Muscle of leg (tissue), 11 donors: ENCODE measurements around the gene NANOS2. TPM values are rescaled to one million over a fixed set of nuclear protein-coding genes. Genes with fewer than 3 reads are reported as not detected.
A peak's percentile ranks its signal among the peaks of the same experiment; 100 is the strongest.

Experiments
- DNase-seq: peaks from one replicate; pipeline ENCODE4 v3.0.0; 2013
- H3K27ac ChIP-seq: one replicate; pipeline ENCODE4 v1.5.1; 2013; ENCODE audit warnings: mild to moderate bottlenecking, low read length, control low read depth
- H3K27me3 ChIP-seq: one replicate; pipeline ENCODE4 v1.6.1; 2013; ENCODE audit warnings: low read length; ENCODE audit not compliant: control insufficient read depth, insufficient read depth
- H3K36me3 ChIP-seq: one replicate; pipeline ENCODE4 v1.6.1; 2013; ENCODE audit warnings: low read length; ENCODE audit not compliant: control insufficient read depth, insufficient read depth
- H3K4me1 ChIP-seq: one replicate; pipeline ENCODE4 v1.6.1; 2013; ENCODE audit warnings: low read length; ENCODE audit not compliant: control insufficient read depth, insufficient read depth
- H3K4me3 ChIP-seq: one replicate; pipeline ENCODE4 v1.5.1; 2013; ENCODE audit warnings: low read length, control low read depth
- H3K9me3 ChIP-seq: replicated peaks from 2 replicates; pipeline ENCODE4 v1.6.1; 2013; ENCODE audit warnings: low read depth, low read length; ENCODE audit not compliant: control insufficient read depth
- WGBS: methylation state at CpG from one replicate; pipeline ENCODE4 v1.1.5; 2013; ENCODE audit warnings: missing lambda C conversion rate; ENCODE audit not compliant: insufficient coverage; 5-methylcytosine and 5-hydroxymethylcytosine counted together
- polyA plus RNA-seq, 8 donors: library from polyadenylated mRNA; unstranded; fragments of 120-200 nt; gene quantifications; one replicate each; pipeline versions ENCODE4 v1.2.1 to v1.2.3, GENCODE V29; 2013; ENCODE audit warnings: inconsistent platforms in 1 of 8, low replicate concordance in 1 of 8; ENCODE audit not compliant: insufficient read length in 8 of 8, insufficient read depth in 1 of 8
- total RNA-seq: library from RNA; stranded (reverse); fragments of 120-200 nt; gene quantifications from one replicate; pipeline ENCODE4 v1.2.4, GENCODE V29; 2013

Gene NANOS2
- total and polyA plus RNA-seq, 9 donors, result not detected

GRCh38 chr19:45952686-45953505 is 38.3 kb upstream of the NANOS2 start:
- DNase-seq, result peak; percentile 71
- no peak overlapping the region for H3K27ac ChIP-seq
- no peaks in the 10 kb centered on the region for H3K9me3 ChIP-seq
- peaks cover 6% of the 10 kb centered on the region for H3K4me1 ChIP-seq
- H3K4me3 ChIP-seq, result no peak overlapping the region
- WGBS, result 2% methylated on average over 25 of the region's 43 CpGs
- H3K27me3 ChIP-seq, result peaks cover 3% of the 10 kb centered on the region
- no peaks in the 10 kb centered on the region for H3K36me3 ChIP-seq

- Histone ChIP-seq H3K4me1 (peaks cover 6% of the 10 kb centered on the region), H3K27ac (no peak overlapping the region), H3K36me3 (no peaks in the 10 kb centered on the region), H3K27me3 (peaks cover 3% of the 10 kb centered on the region), H3K4me3 (no peak overlapping the region), H3K9me3 (no peaks in the 10 kb centered on the region)
- WGBS, result 0% methylated on average over 1 of the region's 8 CpGs
- DNase-seq, result no peak
Measured at GRCh38 chr19:45952341-45952685, 37.7 kb upstream of the NANOS2 start.

- no peaks in the 10 kb centered on the region for H3K27me3 ChIP-seq
Measured at GRCh38 chr19:45947926-45948325, 33.3 kb upstream of the NANOS2 start.

GRCh38 chr19:45940515-45940805 is 25.9 kb upstream of the NANOS2 start:
- Histone ChIP-seq H3K27me3 (peaks cover 55% of the 10 kb centered on the region), H3K27ac (no peak overlapping the region), H3K4me1 (no peaks in the 10 kb centered on the region), H3K4me3 (no peak overlapping the region), H3K9me3 (no peaks in the 10 kb centered on the region), H3K36me3 (no peaks in the 10 kb centered on the region)
- DNase-seq, result no peak
- 36% methylated on average over 32 of the region's 32 CpGs for WGBS

More at GRCh38 chr19:45947926-45948325, 33.3 kb upstream of the NANOS2 start:
- no peak for DNase-seq
- Histone ChIP-seq H3K36me3 (no peaks in the 10 kb centered on the region), H3K9me3 (no peaks in the 10 kb centered on the region), H3K4me1 (peaks cover 3% of the 10 kb centered on the region), H3K4me3 (no peak overlapping the region), H3K27ac (no peak overlapping the region)
- no CpG with 5 or more reads among the region's 1 CpG for WGBS

GRCh38 chr19:45939792-45940514 is 25.4 kb upstream of the NANOS2 start:
- Histone ChIP-seq H3K27me3 (peaks cover 59% of the 10 kb centered on the region), H3K27ac (no peak overlapping the region)

GRCh38 chr19:45938733-45939319 is 24.2 kb upstream of the NANOS2 start:
- peaks cover 67% of the 10 kb centered on the region for H3K27me3 ChIP-seq
- no peaks in the 10 kb centered on the region for H3K9me3 ChIP-seq
- no peaks in the 10 kb centered on the region for H3K36me3 ChIP-seq
- WGBS, result 100% methylated on average over 2 of the region's 3 CpGs
- H3K27ac ChIP-seq, result no peak overlapping the region
- no peak overlapping the region for H3K4me3 ChIP-seq
- H3K4me1 ChIP-seq, result no peaks in the 10 kb centered on the region
- DNase-seq, result no peak

More at GRCh38 chr19:45939792-45940514, 25.4 kb upstream of the NANOS2 start:
- DNase-seq, result no peak
- Histone ChIP-seq H3K4me3 (no peak overlapping the region), H3K4me1 (no peaks in the 10 kb centered on the region), H3K36me3 (no peaks in the 10 kb centered on the region), H3K9me3 (no peaks in the 10 kb centered on the region)
- 15% methylated on average over 61 of the region's 67 CpGs for WGBS

- no peaks in the 10 kb centered on the region for H3K4me1 ChIP-seq
- no peaks in the 10 kb centered on the region for H3K9me3 ChIP-seq
- DNase-seq, result no peak
- H3K4me3 ChIP-seq, result no peak overlapping the region
- WGBS, result 64% methylated on average over 16 of the region's 19 CpGs
- no peaks in the 10 kb centered on the region for H3K36me3 ChIP-seq
- H3K27me3 ChIP-seq, result peaks cover 58% of the 10 kb centered on the region
- no peak overlapping the region for H3K27ac ChIP-seq
Measured at GRCh38 chr19:45935267-45935666, 20.7 kb upstream of the NANOS2 start.

- DNase-seq, result no peak
- Histone ChIP-seq H3K36me3 (no peaks in the 10 kb centered on the region), H3K27me3 (peaks cover 55% of the 10 kb centered on the region), H3K4me1 (no peaks in the 10 kb centered on the region), H3K4me3 (no peak overlapping the region), H3K9me3 (no peaks in the 10 kb centered on the region), H3K27ac (no peak overlapping the region)
- 6% methylated on average over 8 of the region's 19 CpGs for WGBS
Measured at GRCh38 chr19:45934551-45935230, 20.1 kb upstream of the NANOS2 start.

- H3K9me3 ChIP-seq, result no peaks in the 10 kb centered on the region
- DNase-seq, result no peak
Measured at GRCh38 chr19:45933759-45934158, 19.2 kb upstream of the NANOS2 start.

GRCh38 chr19:45931055-45931454 is 16.5 kb upstream of the NANOS2 start:
- no peaks in the 10 kb centered on the region for H3K9me3 ChIP-seq
- H3K36me3 ChIP-seq, result no peaks in the 10 kb centered on the region
- H3K27ac ChIP-seq, result no peak overlapping the region
- peaks cover 9% of the 10 kb centered on the region for H3K4me1 ChIP-seq
- H3K27me3 ChIP-seq, result peaks cover 24% of the 10 kb centered on the region
- no peak for DNase-seq
- H3K4me3 ChIP-seq, result no peak overlapping the region
- 100% methylated on average over 1 of the region's 3 CpGs for WGBS

More at GRCh38 chr19:45933759-45934158, 19.2 kb upstream of the NANOS2 start:
- Histone ChIP-seq H3K27me3 (peaks cover 45% of the 10 kb centered on the region), H3K36me3 (no peaks in the 10 kb centered on the region), H3K27ac (no peak overlapping the region), H3K4me1 (no peaks in the 10 kb centered on the region), H3K4me3 (no peak overlapping the region)
- 65% methylated on average over 4 of the region's 9 CpGs for WGBS
